HL-60 (cell line): Measurements from ENCODE around the gene SLIT1.

Experiments
- DNase-seq, 2 experiments: peaks; one replicate each; pipeline ENCODE4 v3.0.0-alpha.2; 2010 to 2020; ENCODE audit warnings: low read depth in 1 of 2, low spot score in 1 of 2
- H3K27ac ChIP-seq: fragments of 250-450 bp; sonication (Bioruptor Pico); replicated peaks from 2 replicates; pipeline ENCODE4 v1.5.1; 2020; ENCODE audit warnings: mild to moderate bottlenecking, moderate library complexity
- H3K27me3 ChIP-seq: fragments of 250-450 bp; sonication (Bioruptor Pico); 2 replicates; pipeline ENCODE4 v1.5.1; 2021; ENCODE audit warnings: mild to moderate bottlenecking, moderate library complexity; ENCODE audit not compliant: insufficient read depth, poor library complexity, severe bottlenecking
- H3K4me3 ChIP-seq: replicated peaks from 2 replicates; pipeline ENCODE4 v1.5.1; 2011; ENCODE audit warnings: mild to moderate bottlenecking, control low read depth, low read length; ENCODE audit not compliant: insufficient read depth
- GABPA ChIP-seq: IDR thresholded peaks from 2 replicates; pipeline ENCODE4 v1.6.1; 2012; ENCODE audit warnings: low read depth
- POLR2AphosphoS5 ChIP-seq: IDR thresholded peaks from 2 replicates; pipeline ENCODE4 v1.6.1; 2012; ENCODE audit warnings: low read depth
- SPI1 ChIP-seq: IDR thresholded peaks from 2 replicates; pipeline ENCODE4 v1.6.1; 2012; ENCODE audit warnings: low read depth, mild to moderate bottlenecking, borderline replicate concordance
- TF ChIP-seq, protein P1 (sequence below): IDR thresholded peaks from 2 replicates; pipeline ENCODE4 v1.6.1; 2012; ENCODE audit warnings: low read depth; ENCODE audit not compliant: insufficient replicate concordance
- TF ChIP-seq, protein P2 (sequence below): IDR thresholded peaks from one replicate; pipeline ENCODE4 v1.5.1; 2011; ENCODE audit warnings: low read length, control low read depth, inconsistent platforms; ENCODE audit not compliant: insufficient read depth

The SLIT1 gene

DNA sequence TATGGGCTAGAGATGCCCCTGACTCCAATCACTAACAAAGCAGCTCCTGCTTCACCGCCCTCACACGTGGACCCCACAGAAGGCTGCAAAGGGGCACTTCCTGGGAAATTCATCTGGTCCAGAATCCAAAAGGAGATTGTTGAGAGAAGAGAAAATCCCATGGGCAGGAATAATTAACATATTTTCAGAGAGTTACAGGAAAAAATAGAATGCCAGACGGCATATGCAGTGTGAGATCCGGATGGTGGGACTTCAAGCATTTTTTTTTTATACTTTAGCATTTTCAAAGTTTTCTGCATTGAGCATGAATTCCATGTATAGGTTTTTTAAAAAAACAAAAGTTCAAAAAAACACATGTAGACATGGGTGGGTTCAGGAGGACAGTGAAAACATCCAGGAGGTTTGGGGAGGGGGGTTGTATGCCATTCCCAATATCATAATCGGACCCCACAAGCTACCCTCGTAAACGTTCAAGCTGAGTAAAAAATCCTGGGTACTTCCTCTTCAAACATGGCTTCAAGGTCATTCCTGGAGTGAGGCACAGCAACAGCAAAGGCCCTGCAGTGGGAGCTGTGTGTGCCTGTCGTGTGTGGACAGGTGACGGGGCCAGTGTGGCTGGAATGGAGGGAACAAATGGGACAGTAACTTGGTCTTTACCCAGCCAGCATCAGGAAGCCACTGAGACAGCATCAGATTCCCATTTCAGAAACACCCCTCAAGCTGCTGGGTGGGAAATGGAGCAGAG lies 128.1 kb downstream of the SLIT1 start:
- no peak for DNase-seq
- Histone ChIP-seq H3K27ac (no peak overlapping the region), H3K27me3 (no peaks in the 10 kb centered on the region), H3K4me3 (no peak overlapping the region)
- TF ChIP-seq SPI1 (no peak), POLR2AphosphoS5 (no peak), GABPA (no peak)
- TF ChIP-seq, protein P1, sequence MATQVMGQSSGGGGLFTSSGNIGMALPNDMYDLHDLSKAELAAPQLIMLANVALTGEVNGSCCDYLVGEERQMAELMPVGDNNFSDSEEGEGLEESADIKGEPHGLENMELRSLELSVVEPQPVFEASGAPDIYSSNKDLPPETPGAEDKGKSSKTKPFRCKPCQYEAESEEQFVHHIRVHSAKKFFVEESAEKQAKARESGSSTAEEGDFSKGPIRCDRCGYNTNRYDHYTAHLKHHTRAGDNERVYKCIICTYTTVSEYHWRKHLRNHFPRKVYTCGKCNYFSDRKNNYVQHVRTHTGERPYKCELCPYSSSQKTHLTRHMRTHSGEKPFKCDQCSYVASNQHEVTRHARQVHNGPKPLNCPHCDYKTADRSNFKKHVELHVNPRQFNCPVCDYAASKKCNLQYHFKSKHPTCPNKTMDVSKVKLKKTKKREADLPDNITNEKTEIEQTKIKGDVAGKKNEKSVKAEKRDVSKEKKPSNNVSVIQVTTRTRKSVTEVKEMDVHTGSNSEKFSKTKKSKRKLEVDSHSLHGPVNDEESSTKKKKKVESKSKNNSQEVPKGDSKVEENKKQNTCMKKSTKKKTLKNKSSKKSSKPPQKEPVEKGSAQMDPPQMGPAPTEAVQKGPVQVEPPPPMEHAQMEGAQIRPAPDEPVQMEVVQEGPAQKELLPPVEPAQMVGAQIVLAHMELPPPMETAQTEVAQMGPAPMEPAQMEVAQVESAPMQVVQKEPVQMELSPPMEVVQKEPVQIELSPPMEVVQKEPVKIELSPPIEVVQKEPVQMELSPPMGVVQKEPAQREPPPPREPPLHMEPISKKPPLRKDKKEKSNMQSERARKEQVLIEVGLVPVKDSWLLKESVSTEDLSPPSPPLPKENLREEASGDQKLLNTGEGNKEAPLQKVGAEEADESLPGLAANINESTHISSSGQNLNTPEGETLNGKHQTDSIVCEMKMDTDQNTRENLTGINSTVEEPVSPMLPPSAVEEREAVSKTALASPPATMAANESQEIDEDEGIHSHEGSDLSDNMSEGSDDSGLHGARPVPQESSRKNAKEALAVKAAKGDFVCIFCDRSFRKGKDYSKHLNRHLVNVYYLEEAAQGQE, result no peak
- TF ChIP-seq, protein P2, sequence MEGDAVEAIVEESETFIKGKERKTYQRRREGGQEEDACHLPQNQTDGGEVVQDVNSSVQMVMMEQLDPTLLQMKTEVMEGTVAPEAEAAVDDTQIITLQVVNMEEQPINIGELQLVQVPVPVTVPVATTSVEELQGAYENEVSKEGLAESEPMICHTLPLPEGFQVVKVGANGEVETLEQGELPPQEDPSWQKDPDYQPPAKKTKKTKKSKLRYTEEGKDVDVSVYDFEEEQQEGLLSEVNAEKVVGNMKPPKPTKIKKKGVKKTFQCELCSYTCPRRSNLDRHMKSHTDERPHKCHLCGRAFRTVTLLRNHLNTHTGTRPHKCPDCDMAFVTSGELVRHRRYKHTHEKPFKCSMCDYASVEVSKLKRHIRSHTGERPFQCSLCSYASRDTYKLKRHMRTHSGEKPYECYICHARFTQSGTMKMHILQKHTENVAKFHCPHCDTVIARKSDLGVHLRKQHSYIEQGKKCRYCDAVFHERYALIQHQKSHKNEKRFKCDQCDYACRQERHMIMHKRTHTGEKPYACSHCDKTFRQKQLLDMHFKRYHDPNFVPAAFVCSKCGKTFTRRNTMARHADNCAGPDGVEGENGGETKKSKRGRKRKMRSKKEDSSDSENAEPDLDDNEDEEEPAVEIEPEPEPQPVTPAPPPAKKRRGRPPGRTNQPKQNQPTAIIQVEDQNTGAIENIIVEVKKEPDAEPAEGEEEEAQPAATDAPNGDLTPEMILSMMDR, result no peak

DNA sequence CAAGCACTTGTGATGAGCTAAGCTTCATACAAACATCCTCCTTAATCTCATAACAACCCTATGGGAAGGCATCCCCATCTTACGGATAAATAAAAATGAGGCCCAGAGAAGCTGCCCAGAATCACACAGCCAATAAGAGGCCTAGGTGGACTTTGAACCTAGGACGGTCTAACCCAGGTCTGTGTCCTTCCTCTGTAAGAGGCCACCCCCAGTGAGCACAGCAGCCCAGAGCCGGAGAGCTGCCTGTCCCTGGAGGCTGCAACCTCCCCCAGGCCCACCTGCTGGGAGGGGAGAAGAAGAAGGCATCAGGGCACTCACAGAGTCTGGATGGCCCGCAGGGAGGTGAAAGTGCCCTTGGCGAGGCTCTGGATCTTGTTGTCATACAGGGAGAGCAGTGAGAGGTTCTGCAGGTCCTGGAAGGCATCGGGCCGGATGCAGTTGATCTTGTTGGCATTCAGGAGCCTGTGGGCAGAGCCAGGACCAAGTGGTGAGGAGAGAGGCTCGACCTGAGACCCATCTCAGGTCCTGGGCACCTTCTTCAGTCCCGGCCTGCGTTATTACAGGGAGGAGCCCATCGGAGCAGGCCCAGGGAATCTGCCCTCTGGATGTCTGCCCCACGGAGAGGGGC lies 129.6 kb downstream of the SLIT1 start:
- TF ChIP-seq, protein P2, result no peak
- TF ChIP-seq POLR2AphosphoS5 (no peak), GABPA (no peak), SPI1 (no peak)
- TF ChIP-seq, protein P1, result no peak
- Histone ChIP-seq H3K27me3 (no peaks in the 10 kb centered on the region), H3K27ac (no peak overlapping the region), H3K4me3 (no peak overlapping the region)
- no peak for DNase-seq

DNA sequence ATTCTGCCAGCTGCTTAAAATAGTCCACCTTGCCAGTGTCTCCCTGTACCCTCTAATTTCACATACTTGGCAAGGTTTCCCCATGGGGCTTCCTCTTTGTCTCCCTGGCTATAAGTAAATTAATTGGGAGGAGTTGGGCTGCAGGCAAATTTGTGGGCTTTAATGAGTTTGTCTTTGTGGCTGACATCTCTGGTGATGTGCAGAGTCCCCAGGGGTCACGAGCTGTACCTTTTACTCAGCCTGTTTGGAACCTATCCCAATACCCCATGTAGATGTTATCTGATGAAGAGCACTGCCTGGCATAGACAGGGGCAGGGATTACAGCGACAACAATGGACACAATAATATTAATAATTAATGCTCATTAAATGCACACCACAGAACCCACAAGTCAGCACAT lies 132.5 kb downstream of the SLIT1 start:
- Histone ChIP-seq H3K27ac (no peak overlapping the region), H3K27me3 (no peaks in the 10 kb centered on the region), H3K4me3 (no peak overlapping the region)
- no peak for TF ChIP-seq POLR2AphosphoS5
- TF ChIP-seq, protein P2, result no peak
- no peak for TF ChIP-seq SPI1
- TF ChIP-seq, protein P1, result no peak
- TF ChIP-seq GABPA, result no peak
- DNase-seq, result no peak
